ENCODE data around the gene SESN3.

SESN3 gene

GRCh38 chr11:95242091-95242844 lies 11.3 kb upstream of the SESN3 start:
- no peak overlapping the region for H3K4me3 ChIP-seq (replicated peaks; ENCODE audit: low read depth, low read length)
- TF ChIP-seq CTCF (IDR thresholded peaks at IDR 0.05; ENCODE audit: insufficient read depth, low read length, poor library complexity, severe bottlenecking): no peak
- DNase-seq (ENCODE audit: extremely low read depth, insufficient read length): peak; percentile 26
- no peaks in the 10 kb centered on the region for H3K36me3 ChIP-seq (ENCODE audit: control insufficient read depth, insufficient read depth, low read length)
- H3K27me3 ChIP-seq (replicated peaks; ENCODE audit: control insufficient read depth, insufficient read depth, low read length): no peaks in the 10 kb centered on the region

- TF ChIP-seq CTCF (IDR thresholded peaks at IDR 0.05; ENCODE audit: insufficient read depth, low read length, poor library complexity, severe bottlenecking): no peak
- H3K4me3 ChIP-seq (replicated peaks; ENCODE audit: low read depth, low read length): no peak overlapping the region
- H3K27me3 ChIP-seq (replicated peaks; ENCODE audit: control insufficient read depth, insufficient read depth, low read length): no peaks in the 10 kb centered on the region
- DNase-seq (ENCODE audit: extremely low read depth, insufficient read length): peak; percentile 36
- H3K36me3 ChIP-seq (ENCODE audit: control insufficient read depth, insufficient read depth, low read length): no peaks in the 10 kb centered on the region
Observed at GRCh38 chr11:95241681-95242081, 10.7 kb upstream of the SESN3 start.

- Histone ChIP-seq H3K27me3 (replicated peaks; ENCODE audit: control insufficient read depth, insufficient read depth, low read length) (no peaks in the 10 kb centered on the region), H3K4me3 (replicated peaks; ENCODE audit: low read depth, low read length) (no peak overlapping the region), H3K36me3 (ENCODE audit: control insufficient read depth, insufficient read depth, low read length) (no peaks in the 10 kb centered on the region)
- DNase-seq (ENCODE audit: extremely low read depth, insufficient read length): no peak
- TF ChIP-seq CTCF (IDR thresholded peaks at IDR 0.05; ENCODE audit: insufficient read depth, low read length, poor library complexity, severe bottlenecking): no peak
Observed at GRCh38 chr11:95239871-95240649, 9.1 kb upstream of the SESN3 start.

- H3K27me3 ChIP-seq (replicated peaks; ENCODE audit: control insufficient read depth, insufficient read depth, low read length): no peaks in the 10 kb centered on the region; the same call in 1 of the 2 replicates
- H3K36me3 ChIP-seq (ENCODE audit: control insufficient read depth, insufficient read depth, low read length): no peaks in the 10 kb centered on the region
- no peak for DNase-seq (ENCODE audit: extremely low read depth, insufficient read length)
- H3K4me3 ChIP-seq (replicated peaks; ENCODE audit: low read depth, low read length): peak overlapping the region; percentile 69; the same call in 1 of the 2 replicates
- TF ChIP-seq CTCF (IDR thresholded peaks at IDR 0.05; ENCODE audit: insufficient read depth, low read length, poor library complexity, severe bottlenecking): no peak
Observed at GRCh38 chr11:95232666-95233065, 1.7 kb upstream of the SESN3 start.

GRCh38 chr11:95231881-95232605 lies 1.0 kb upstream of the SESN3 start:
- Histone ChIP-seq H3K27me3 (replicated peaks; ENCODE audit: control insufficient read depth, insufficient read depth, low read length) (no peaks in the 10 kb centered on the region; the same call in 1 of the 2 replicates), H3K4me3 (replicated peaks; ENCODE audit: low read depth, low read length) (peak overlapping the region; percentile 69), H3K36me3 (ENCODE audit: control insufficient read depth, insufficient read depth, low read length) (no peaks in the 10 kb centered on the region)
- peak; percentile 85 for DNase-seq (ENCODE audit: extremely low read depth, insufficient read length)
- TF ChIP-seq CTCF (IDR thresholded peaks at IDR 0.05; ENCODE audit: insufficient read depth, low read length, poor library complexity, severe bottlenecking): no peak
